Trophoblast cell (in vitro differentiated cells and primary cell): Measurements from ENCODE around the gene TIMM44.
A peak's percentile ranks its signal among the peaks of the same experiment; 100 is the strongest.

ENCODE experiments used
- DNase-seq, 2 donors: peaks; one replicate each; pipeline ENCODE4 v3.0.0-alpha.2; 2016
- H2AFZ ChIP-seq: 2 replicates; pipeline ENCODE4 v1.6.1; 2013; ENCODE audit warnings: low read length, moderate library complexity, mild to moderate bottlenecking; ENCODE audit not compliant: insufficient read depth, poor library complexity
- H2AK5ac ChIP-seq: 2 replicates; pipeline ENCODE4 v1.6.1; 2013; ENCODE audit warnings: mild to moderate bottlenecking, low read length
- H2BK120ac ChIP-seq: 2 replicates; pipeline ENCODE4 v1.6.1; 2013; ENCODE audit warnings: low read length, mild to moderate bottlenecking, moderate library complexity; ENCODE audit not compliant: insufficient read depth, poor library complexity
- H2BK12ac ChIP-seq: 2 replicates; pipeline ENCODE4 v1.6.1; 2013; ENCODE audit warnings: mild to moderate bottlenecking, low read length, moderate library complexity
- H2BK5ac ChIP-seq: 2 replicates; pipeline ENCODE4 v1.6.1; 2013; ENCODE audit warnings: low read length, low read depth, moderate library complexity, mild to moderate bottlenecking; ENCODE audit not compliant: poor library complexity
- H3K14ac ChIP-seq: 2 replicates; pipeline ENCODE4 v1.6.1; 2013; ENCODE audit warnings: mild to moderate bottlenecking, low read length
- H3K18ac ChIP-seq: 2 replicates; pipeline ENCODE4 v1.6.1; 2013; ENCODE audit warnings: mild to moderate bottlenecking, low read length
- H3K23ac ChIP-seq: 2 replicates; pipeline ENCODE4 v1.6.1; 2013; ENCODE audit warnings: low read length
- H3K27ac ChIP-seq: 2 replicates; pipeline ENCODE4 v1.5.1; 2013; ENCODE audit warnings: low read depth, mild to moderate bottlenecking, inconsistent platforms, low read length, moderate library complexity
- H3K27me3 ChIP-seq: 2 replicates; pipeline ENCODE4 v1.6.1; 2013; ENCODE audit warnings: inconsistent platforms, mild to moderate bottlenecking, low read length, moderate library complexity; ENCODE audit not compliant: insufficient read depth
- H3K36me3 ChIP-seq, 2 experiments: 1 replicate in 1 of 2; 2 replicates in 1 of 2; pipeline ENCODE4 v1.6.1; 2013; ENCODE audit warnings: low read length in 2 of 2, mild to moderate bottlenecking in 2 of 2, moderate library complexity in 1 of 2; ENCODE audit not compliant: insufficient read depth in 2 of 2, control insufficient read depth in 1 of 2
- H3K4ac ChIP-seq: 2 replicates; pipeline ENCODE4 v1.6.1; 2013; ENCODE audit warnings: low read depth, mild to moderate bottlenecking, low read length, moderate library complexity
- H3K4me1 ChIP-seq, 2 experiments: 1 replicate in 1 of 2; 2 replicates in 1 of 2; pipeline ENCODE4 v1.6.1; 2013; ENCODE audit warnings: low read length in 2 of 2, mild to moderate bottlenecking in 2 of 2, moderate library complexity in 1 of 2; ENCODE audit not compliant: insufficient read depth in 2 of 2, control insufficient read depth in 1 of 2
- H3K4me2 ChIP-seq: 2 replicates; pipeline ENCODE4 v1.6.1; 2013; ENCODE audit warnings: inconsistent platforms, mild to moderate bottlenecking, low read length, moderate library complexity
- H3K4me3 ChIP-seq: 2 replicates; pipeline ENCODE4 v1.5.1; 2013; ENCODE audit warnings: mild to moderate bottlenecking, low read depth, low read length, inconsistent platforms
- H3K79me1 ChIP-seq: one replicate; pipeline ENCODE4 v1.6.1; 2013; ENCODE audit warnings: low read length
- H3K79me2 ChIP-seq: 2 replicates; pipeline ENCODE4 v1.6.1; 2013; ENCODE audit warnings: low read length, mild to moderate bottlenecking; ENCODE audit not compliant: control insufficient read depth, insufficient read depth, poor library complexity
- H3K9ac ChIP-seq: 2 replicates; pipeline ENCODE4 v1.6.1; 2013; ENCODE audit warnings: mild to moderate bottlenecking, low read length
- H3K9me3 ChIP-seq: 2 replicates; pipeline ENCODE4 v1.6.1; 2013; ENCODE audit warnings: low read depth, mild to moderate bottlenecking, control low read depth, inconsistent platforms, low read length; ENCODE audit not compliant: insufficient read depth
- H4K12ac ChIP-seq: 2 replicates; pipeline ENCODE4 v1.6.1; 2013; ENCODE audit warnings: low read depth, mild to moderate bottlenecking, low read length, moderate library complexity
- H4K8ac ChIP-seq: 2 replicates; pipeline ENCODE4 v1.6.1; 2013; ENCODE audit warnings: low read depth, mild to moderate bottlenecking, low read length, moderate library complexity
- H4K91ac ChIP-seq: one replicate; pipeline ENCODE4 v1.6.1; 2013; ENCODE audit warnings: low read depth, mild to moderate bottlenecking, low read length, moderate library complexity
- WGBS: extraction: QIAGEN DNeasy Blood & Tissue Kit; methylation state at CpG from one replicate; pipeline ENCODE4 v1.1.7; 2013; ENCODE audit warnings: missing lambda C conversion rate; ENCODE audit not compliant: insufficient read length, insufficient coverage; ENCODE audit errors: extremely low coverage; 5-methylcytosine and 5-hydroxymethylcytosine counted together

TIMM44 gene

GRCh38 chr19:7942981-7943443, 454 bp downstream of the TIMM44 start:
- peak overlapping the region; percentile 83 for H3K14ac ChIP-seq
- H2BK5ac ChIP-seq = peak overlapping the region; percentile 86
- peak overlapping the region; percentile 87 for H2AK5ac ChIP-seq
- peaks cover 17 to 20% of the 10 kb centered on the region in 2 experiments for H3K36me3 ChIP-seq
- H4K12ac ChIP-seq = peak overlapping the region; percentile 87
- H3K4ac ChIP-seq = peak overlapping the region; percentile 80
- peak overlapping the region; percentile 83 for H3K4me2 ChIP-seq
- peaks cover 5% of the 10 kb centered on the region for H3K79me1 ChIP-seq
- peak overlapping the region; percentile 77 for H3K27ac ChIP-seq
- peak overlapping the region; percentile 80 for H2AFZ ChIP-seq
- H3K9ac ChIP-seq = peak overlapping the region; percentile 97
- H3K27me3 ChIP-seq = no peaks in the 10 kb centered on the region
- H3K23ac ChIP-seq = no peak overlapping the region
- DNase-seq = peak in 1 of 2 donors; percentile 11
- WGBS = no CpG with 5 or more reads among the region's 33 CpGs
- peaks cover 5% of the 10 kb centered on the region for H3K79me2 ChIP-seq
- no peaks in the 10 kb centered on the region for H3K9me3 ChIP-seq
- no peak overlapping the region for H2BK12ac ChIP-seq
- peak overlapping the region; percentile 91 for H4K91ac ChIP-seq
- peak overlapping the region; percentile 93 for H4K8ac ChIP-seq
- peak overlapping the region; percentile 91 for H3K4me3 ChIP-seq
- peak overlapping the region; percentile 81 for H3K18ac ChIP-seq
- peak overlapping the region; percentile 93 for H2BK120ac ChIP-seq
- no peaks in the 10 kb centered on the region for H3K4me1 ChIP-seq

- peaks cover 25 to 27% of the 10 kb centered on the region in 2 experiments for H3K36me3 ChIP-seq
- no peaks in the 10 kb centered on the region for H3K4me1 ChIP-seq
- H3K14ac ChIP-seq = no peak overlapping the region
- H2BK120ac ChIP-seq = no peak overlapping the region
- H3K79me1 ChIP-seq = peaks cover 5% of the 10 kb centered on the region
- H3K4me2 ChIP-seq = no peak overlapping the region
- no peak overlapping the region for H2AK5ac ChIP-seq
- no peak overlapping the region for H3K9ac ChIP-seq
- no peak overlapping the region for H4K8ac ChIP-seq
- H3K9me3 ChIP-seq = no peaks in the 10 kb centered on the region
- no peak for DNase-seq
- H2BK5ac ChIP-seq = no peak overlapping the region
- H3K79me2 ChIP-seq = peaks cover 5% of the 10 kb centered on the region
- no CpG with 5 or more reads among the region's 19 CpGs for WGBS
- no peak overlapping the region for H2BK12ac ChIP-seq
- no peaks in the 10 kb centered on the region for H3K27me3 ChIP-seq
- no peak overlapping the region for H3K23ac ChIP-seq
- no peak overlapping the region for H2AFZ ChIP-seq
- H4K91ac ChIP-seq = no peak overlapping the region
- H3K18ac ChIP-seq = no peak overlapping the region
- H4K12ac ChIP-seq = no peak overlapping the region
- no peak overlapping the region for H3K27ac ChIP-seq
- H3K4me3 ChIP-seq = no peak overlapping the region
- no peak overlapping the region for H3K4ac ChIP-seq
Observed at GRCh38 chr19:7941895-7942596, 1.4 kb downstream of the TIMM44 start.

GRCh38 chr19:7940841-7941240, 2.6 kb downstream of the TIMM44 start:
- H3K14ac ChIP-seq = no peak overlapping the region
- no peaks in the 10 kb centered on the region for H3K4me1 ChIP-seq
- H4K91ac ChIP-seq = no peak overlapping the region
- H2AK5ac ChIP-seq = no peak overlapping the region
- peak overlapping the region; percentile 7 for H3K18ac ChIP-seq
- peaks cover 35% of the 10 kb centered on the region in 2 experiments for H3K36me3 ChIP-seq
- DNase-seq = no peak
- no peak overlapping the region for H2AFZ ChIP-seq
- no peaks in the 10 kb centered on the region for H3K9me3 ChIP-seq
- H2BK5ac ChIP-seq = no peak overlapping the region
- no peak overlapping the region for H4K8ac ChIP-seq
- no peak overlapping the region for H4K12ac ChIP-seq
- peaks cover 5% of the 10 kb centered on the region for H3K79me2 ChIP-seq
- no peak overlapping the region for H3K4me2 ChIP-seq
- H3K27ac ChIP-seq = no peak overlapping the region
- no peak overlapping the region for H2BK12ac ChIP-seq
- no peak overlapping the region for H3K4ac ChIP-seq
- H2BK120ac ChIP-seq = no peak overlapping the region
- no CpG with 5 or more reads among the region's 13 CpGs for WGBS
- no peak overlapping the region for H3K4me3 ChIP-seq
- H3K9ac ChIP-seq = no peak overlapping the region
- peaks cover 5% of the 10 kb centered on the region for H3K79me1 ChIP-seq
- H3K23ac ChIP-seq = no peak overlapping the region
- H3K27me3 ChIP-seq = no peaks in the 10 kb centered on the region

GRCh38 chr19:7934766-7935165, 8.7 kb downstream of the TIMM44 start:
- Histone ChIP-seq H2BK120ac (no peak overlapping the region), H3K14ac (no peak overlapping the region), H3K27ac (no peak overlapping the region), H3K9ac (no peak overlapping the region), H2BK12ac (no peak overlapping the region), H2AFZ (no peak overlapping the region), H3K9me3 (no peaks in the 10 kb centered on the region), H3K27me3 (no peaks in the 10 kb centered on the region), H4K12ac (no peak overlapping the region), H2BK5ac (no peak overlapping the region), H3K4me3 (no peak overlapping the region), H3K4me2 (no peak overlapping the region), H3K23ac (no peak overlapping the region), H4K91ac (no peak overlapping the region), H4K8ac (no peak overlapping the region), H3K18ac (no peak overlapping the region), H3K4ac (no peak overlapping the region), H3K79me1 (no peaks in the 10 kb centered on the region), H3K79me2 (no peaks in the 10 kb centered on the region), H3K36me3 (peaks cover 73 to 80% of the 10 kb centered on the region in 2 experiments), H2AK5ac (no peak overlapping the region), H3K4me1 (no peaks in the 10 kb centered on the region)
- no CpG with 5 or more reads among the region's 21 CpGs for WGBS
- DNase-seq = no peak
